ENCODE measurements around the gene SRP14.
"Not testable (repeated sequence)": the region's sequence is repeated elsewhere in the genome, so short reads cannot be mapped to it uniquely, and the experiment has no call there.

SRP14 gene, protein sequence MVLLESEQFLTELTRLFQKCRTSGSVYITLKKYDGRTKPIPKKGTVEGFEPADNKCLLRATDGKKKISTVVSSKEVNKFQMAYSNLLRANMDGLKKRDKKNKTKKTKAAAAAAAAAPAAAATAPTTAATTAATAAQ

GRCh38 chr15:40038638-40039543, at the start of gene SRP14:
Gene SRP14 (minus strand): TSS chr15:40039181. CDS start chr15:40039116, 65 bp downstream.
- DNase-seq: peak; percentile 92

DNA sequence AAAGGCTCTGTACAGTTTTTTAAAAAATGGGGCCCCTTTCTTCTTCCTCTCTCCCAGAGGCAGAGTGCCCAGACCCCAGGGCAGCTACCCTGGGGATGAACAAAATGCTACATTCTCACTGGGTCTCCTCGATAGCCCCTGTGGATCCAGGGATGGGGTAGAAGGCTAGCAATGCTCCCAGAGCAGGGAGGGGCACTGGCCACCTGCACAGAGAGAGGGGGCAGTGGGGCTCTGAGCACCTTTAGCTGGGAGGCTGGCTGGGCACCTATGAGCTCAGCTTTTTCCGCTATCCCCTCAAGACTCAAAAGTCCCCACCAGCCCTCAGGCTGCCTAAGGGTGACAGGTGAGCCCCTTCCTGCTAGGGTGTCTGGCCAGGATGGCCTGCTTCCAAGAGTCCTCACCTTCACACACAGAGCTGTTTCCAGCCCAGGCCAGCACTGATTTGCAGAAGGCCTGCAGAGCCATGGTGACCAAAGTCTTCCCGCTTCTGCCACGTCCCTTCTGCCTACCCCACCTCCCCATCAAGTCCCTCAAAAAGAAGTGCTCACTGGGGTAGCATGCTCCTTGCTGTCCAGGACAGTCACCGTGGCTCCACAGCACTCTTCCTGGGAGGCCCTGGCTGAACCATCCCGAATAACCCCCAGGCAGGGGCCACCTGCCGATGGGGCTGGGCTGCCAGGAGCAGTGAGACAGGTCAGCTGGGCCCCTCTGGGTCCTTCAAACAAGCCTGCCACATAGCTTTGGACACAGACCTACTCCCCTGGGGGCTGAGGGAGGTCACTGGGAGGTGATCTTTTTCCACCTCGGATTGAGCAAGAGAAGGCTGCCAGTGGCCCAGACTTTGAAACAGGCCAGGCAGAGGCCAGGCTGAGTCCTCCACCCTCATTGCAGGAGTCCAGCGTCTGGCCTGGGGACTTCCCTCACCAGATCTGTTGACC, 49.3 kb upstream of the SRP14 start:
- DNase-seq: no peak

- DNase-seq: no peak
Observed at GRCh38 chr15:40087068-40087810, 48.3 kb upstream of the SRP14 start.

GRCh38 chr15:40085266-40085665, 46.3 kb upstream of the SRP14 start:
- DNase-seq: no peak

DNA sequence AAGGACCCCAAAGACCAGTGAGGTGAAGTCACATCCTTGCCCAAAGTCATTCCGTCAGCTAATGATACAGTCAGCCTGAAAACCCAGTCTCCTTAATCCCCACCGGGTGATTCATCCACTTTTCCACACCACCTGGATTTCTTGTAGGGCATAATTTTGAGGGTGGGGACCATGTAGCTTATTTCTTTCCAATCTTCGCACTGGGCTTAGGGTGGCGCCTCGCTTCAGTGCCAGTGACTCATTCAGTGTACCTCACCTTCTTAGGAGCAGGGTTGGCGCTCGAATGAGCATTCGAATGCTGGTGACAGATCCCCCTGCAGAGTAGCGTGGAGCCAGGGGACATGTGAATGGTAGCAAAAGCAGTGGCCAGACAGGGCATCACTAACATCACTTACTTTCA, 45.7 kb upstream of the SRP14 start:
- DNase-seq: no peak

- no peak for DNase-seq
Observed at GRCh38 chr15:40082195-40082883, 43.4 kb upstream of the SRP14 start.

- peak; percentile 55 for DNase-seq
Observed at GRCh38 chr15:40081691-40082194, 42.8 kb upstream of the SRP14 start.

DNA sequence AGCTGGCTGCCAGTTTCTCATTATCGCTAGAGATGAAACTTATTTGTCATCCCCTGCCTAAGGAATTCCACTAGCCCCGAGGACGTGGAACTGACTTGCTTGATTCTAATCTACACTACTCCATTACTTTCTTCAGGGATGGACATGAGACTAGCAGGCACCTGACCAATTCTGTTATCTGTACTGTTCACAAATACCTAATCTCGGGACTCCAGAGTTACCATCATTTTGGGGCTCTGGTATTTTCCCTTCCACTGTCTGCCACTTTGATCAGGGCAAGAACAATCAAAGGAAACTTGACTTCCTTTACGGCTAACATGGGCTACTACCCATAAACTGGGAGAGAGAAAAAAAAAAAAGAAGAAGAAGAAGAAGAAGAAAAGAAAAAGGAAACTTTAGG, 41.9 kb upstream of the SRP14 start:
- no peak for DNase-seq

- no peak for DNase-seq
Observed at GRCh38 chr15:40080104-40080503, 41.1 kb upstream of the SRP14 start.

- no peak for DNase-seq
Observed at GRCh38 chr15:40079456-40079855, 40.5 kb upstream of the SRP14 start.

DNA sequence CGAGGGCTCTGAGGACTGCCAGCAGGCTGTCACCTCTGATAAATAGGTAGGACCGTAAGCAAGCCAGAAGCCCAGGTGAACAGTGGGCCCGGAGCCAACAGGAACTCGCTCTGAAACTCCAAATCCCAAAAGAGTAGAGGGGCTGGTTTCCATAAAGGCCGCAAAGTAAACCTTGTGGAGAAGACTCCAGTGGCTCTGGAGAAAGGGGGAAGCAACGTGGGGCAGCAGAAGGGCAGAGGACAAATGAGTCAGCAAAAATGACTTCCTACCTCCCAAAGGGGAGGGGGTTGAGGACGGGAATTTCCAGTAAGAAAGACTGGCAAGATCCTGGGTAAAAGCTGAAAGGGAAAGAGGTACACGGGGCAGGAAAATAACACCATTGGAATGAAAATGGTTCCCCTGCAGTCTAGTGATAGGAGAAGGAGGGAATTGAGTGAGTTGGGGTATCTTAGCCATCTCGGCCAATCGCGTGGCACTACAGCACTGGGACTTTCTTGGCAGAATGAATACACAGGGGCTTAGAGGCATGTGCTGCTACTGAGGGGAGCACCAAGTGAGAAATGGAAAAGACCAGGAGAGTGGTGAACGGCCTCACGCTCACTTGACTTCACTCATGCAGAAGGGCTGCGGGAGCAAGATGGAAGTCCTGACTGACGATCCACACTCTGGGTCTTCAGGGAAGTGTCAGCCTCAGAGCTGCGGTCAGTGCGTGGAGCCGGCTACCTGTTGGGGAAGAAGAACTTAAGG, 36.5 kb upstream of the SRP14 start:
- no peak for DNase-seq

GRCh38 chr15:40074656-40075055, 35.7 kb upstream of the SRP14 start:
- DNase-seq: not testable (repeated sequence)

GRCh38 chr15:40073716-40074490, 34.9 kb upstream of the SRP14 start:
- DNase-seq: not testable (repeated sequence)

- no peak for DNase-seq
Observed at GRCh38 chr15:40072216-40072990, 33.4 kb upstream of the SRP14 start.

- DNase-seq: no peak
Observed at GRCh38 chr15:40070608-40071218, 31.7 kb upstream of the SRP14 start.

- DNase-seq: no peak
Observed at GRCh38 chr15:40070166-40070557, 31.2 kb upstream of the SRP14 start.

DNA sequence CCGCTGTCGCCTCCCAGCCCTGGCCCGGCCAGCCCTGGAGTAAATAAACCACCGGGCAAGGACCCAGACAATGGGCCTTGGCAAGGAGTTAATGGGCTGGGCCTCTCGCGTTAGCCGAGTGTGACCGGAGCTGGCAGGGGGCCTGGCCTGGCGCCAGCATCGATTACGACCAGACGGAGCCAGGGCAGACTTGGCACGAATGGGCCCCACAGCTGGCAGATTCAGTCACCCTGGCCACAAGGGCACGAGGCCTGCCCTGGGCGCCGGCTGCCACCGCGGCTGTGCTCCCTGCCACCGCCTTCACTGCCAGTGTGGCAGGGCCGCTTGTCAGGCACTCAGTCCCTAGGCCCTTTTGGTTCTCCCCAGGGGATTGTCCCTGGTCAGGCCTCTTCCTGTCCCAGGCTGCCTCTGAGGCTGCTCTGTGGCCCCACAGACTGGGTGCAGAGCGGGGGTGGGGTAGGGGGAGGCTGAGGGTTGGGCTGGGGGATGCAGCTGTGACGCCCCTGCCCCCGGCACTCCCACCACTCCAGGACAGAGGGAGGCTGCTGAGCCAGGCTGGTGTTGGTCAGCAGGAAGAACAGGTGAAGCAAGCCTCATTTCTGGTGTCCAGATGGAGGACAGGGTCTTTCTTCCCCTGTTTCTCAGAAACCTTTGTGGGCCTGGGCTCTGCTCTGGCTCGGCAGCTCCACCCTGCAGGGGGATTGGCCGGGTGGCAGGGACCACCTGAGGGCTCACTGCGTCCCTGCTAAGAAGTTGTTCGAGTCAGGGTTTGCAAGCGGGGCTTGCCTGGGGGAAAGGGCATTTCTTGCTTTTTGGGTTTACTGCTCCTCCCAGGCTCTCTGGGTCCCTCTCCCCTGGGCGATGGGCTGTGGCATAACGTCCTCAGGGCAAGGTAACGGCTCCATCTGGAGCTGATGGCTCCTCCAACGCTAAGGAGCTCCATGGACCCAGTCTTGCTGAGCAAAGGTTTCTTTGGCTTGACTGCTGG, 30.5 kb upstream of the SRP14 start:
- peak; percentile 52 for DNase-seq
